DND-41 (cell line): ENCODE measurements around the gene DNAJC5.
A peak's percentile ranks its signal among the peaks of the same experiment; 100 is the strongest.
"Not testable (repeated sequence)": the region's sequence is repeated elsewhere in the genome, so short reads cannot be mapped to it uniquely, and the experiment has no call there.

Experiments used
- ATAC-seq: fragments of 200-7000 bp; cut with Tn5 transposase; 3 replicates; pipeline ENCODE4 v1.9.1; 2021; ENCODE audit warnings: low read depth; ENCODE audit not compliant: insufficient read depth
- DNase-seq: peaks from one replicate; pipeline ENCODE4 v3.0.0-alpha.2; 2020
- H2AFZ ChIP-seq: 2 replicates; pipeline ENCODE4 v1.6.0; 2012; ENCODE audit warnings: low read depth, low read length
- H3K27ac ChIP-seq: 2 replicates; pipeline ENCODE4 v1.5.1; 2012; ENCODE audit warnings: low read length, inconsistent platforms
- H3K27me3 ChIP-seq: fragments of 200-600 bp; sonication (generic); 2 replicates; pipeline ENCODE4 v1.6.0; 2012; ENCODE audit warnings: low read length, mild to moderate bottlenecking, inconsistent platforms; ENCODE audit not compliant: insufficient read depth, poor library complexity
- H3K36me3 ChIP-seq: 2 replicates; pipeline ENCODE4 v1.5.1; 2012; ENCODE audit warnings: low read length, inconsistent platforms; ENCODE audit not compliant: insufficient read depth
- H3K4me1 ChIP-seq: 2 replicates; pipeline ENCODE4 v1.5.1; 2012; ENCODE audit warnings: mild to moderate bottlenecking, low read length; ENCODE audit not compliant: insufficient read depth
- H3K4me2 ChIP-seq: 2 replicates; pipeline ENCODE4 v1.6.0; 2012; ENCODE audit warnings: mild to moderate bottlenecking, moderate library complexity, low read length, inconsistent platforms; ENCODE audit not compliant: insufficient read depth
- H3K4me3 ChIP-seq, 2 experiments: fragments of 200-600 bp in 1 of 2; shearing (Covaris generic) in 1 of 2; 2 replicates each; pipeline ENCODE4 v1.5.1; 2012 to 2016; ENCODE audit warnings: inconsistent platforms in 2 of 2, low read length in 2 of 2, mild to moderate bottlenecking in 2 of 2, low read depth in 1 of 2, moderate library complexity in 1 of 2
- H3K79me2 ChIP-seq: 2 replicates; pipeline ENCODE4 v1.6.0; 2012; ENCODE audit warnings: low read length, inconsistent platforms; ENCODE audit not compliant: insufficient read depth
- H3K9ac ChIP-seq: 2 replicates; pipeline ENCODE4 v1.6.0; 2012; ENCODE audit warnings: low read depth, mild to moderate bottlenecking, inconsistent platforms, low read length, moderate library complexity
- H3K9me3 ChIP-seq: 2 replicates; pipeline ENCODE4 v1.5.1; 2012; ENCODE audit warnings: low read length, moderate library complexity, mild to moderate bottlenecking, inconsistent platforms; ENCODE audit not compliant: insufficient read depth, severe bottlenecking
- H4K20me1 ChIP-seq: 2 replicates; pipeline ENCODE4 v1.6.0; 2012; ENCODE audit warnings: low read length; ENCODE audit not compliant: insufficient read depth
- CTCF ChIP-seq: IDR thresholded peaks from 2 replicates; pipeline ENCODE4 v1.5.1; 2012; ENCODE audit warnings: borderline replicate concordance, low read length, moderate library complexity, mild to moderate bottlenecking; ENCODE audit not compliant: poor library complexity, severe bottlenecking; ENCODE audit errors: extremely low read depth
- EZH2 ChIP-seq: IDR thresholded peaks from 3 replicates; pipeline ENCODE4 v1.6.1; 2012; ENCODE audit warnings: borderline replicate concordance, low read depth, mild to moderate bottlenecking, moderate library complexity, low read length, inconsistent platforms; ENCODE audit not compliant: severe bottlenecking

Gene DNAJC5

GRCh38 chr20:63974402-63975200, 79.7 kb downstream of the DNAJC5 start:
- Histone ChIP-seq H3K27ac (no peak overlapping the region), H3K27me3 (no peaks in the 10 kb centered on the region), H2AFZ (no peak overlapping the region), H3K4me3 (no peak overlapping the region), H3K9ac (no peak overlapping the region), H3K79me2 (0 out of 2 replicates have a peak, but pooled peaks cover 2% of the 10 kb centered on the region), H3K9me3 (no peaks in the 10 kb centered on the region), H3K4me2 (no peak overlapping the region), H3K36me3 (peaks cover 21% of the 10 kb centered on the region; the same call in 1 of the 2 replicates), H3K4me1 (peaks cover 21% of the 10 kb centered on the region), H4K20me1 (no peaks in the 10 kb centered on the region)
- TF ChIP-seq EZH2 (no peak), CTCF (no peak)
- no peak for DNase-seq
- ATAC-seq: no peak

GRCh38 chr20:63976511-63976910, 81.6 kb downstream of the DNAJC5 start:
- H3K9me3 ChIP-seq, H2AFZ ChIP-seq, H3K27ac ChIP-seq, H3K4me2 ChIP-seq, H3K27me3 ChIP-seq, H4K20me1 ChIP-seq, DNase-seq, H3K4me3 ChIP-seq, ATAC-seq, H3K9ac ChIP-seq: not testable (repeated sequence)
- peaks cover 27% of the 10 kb centered on the region for H3K4me1 ChIP-seq
- peaks cover 11% of the 10 kb centered on the region for H3K79me2 ChIP-seq
- peaks cover 21% of the 10 kb centered on the region for H3K36me3 ChIP-seq

- H3K4me2 ChIP-seq: peak overlapping the region; percentile 89; the same call in 1 of the 2 replicates
- H3K4me3 ChIP-seq: no peak overlapping the region
These were observed 82.2 kb downstream of the DNAJC5 start for GRCh38 chr20:63976980-63977738.

More at GRCh38 chr20:63976980-63977738, 82.2 kb downstream of the DNAJC5 start:
- Histone ChIP-seq H3K79me2 (peaks cover 17% of the 10 kb centered on the region), H3K9me3 (no peaks in the 10 kb centered on the region), H3K27me3 (no peaks in the 10 kb centered on the region), H4K20me1 (peaks cover 8% of the 10 kb centered on the region; the same call in 1 of the 2 replicates), H3K36me3 (peaks cover 21% of the 10 kb centered on the region), H2AFZ (no peak overlapping the region), H3K9ac (no peak overlapping the region), H3K27ac (peak overlapping the region; percentile 20; the same call in 1 of the 2 replicates), H3K4me1 (peaks cover 34% of the 10 kb centered on the region)
- DNase-seq (no peak), ATAC-seq (no peak)
- TF ChIP-seq CTCF (no peak), EZH2 (no peak)
